ENCODE data around the gene TTC21B.

DNA sequence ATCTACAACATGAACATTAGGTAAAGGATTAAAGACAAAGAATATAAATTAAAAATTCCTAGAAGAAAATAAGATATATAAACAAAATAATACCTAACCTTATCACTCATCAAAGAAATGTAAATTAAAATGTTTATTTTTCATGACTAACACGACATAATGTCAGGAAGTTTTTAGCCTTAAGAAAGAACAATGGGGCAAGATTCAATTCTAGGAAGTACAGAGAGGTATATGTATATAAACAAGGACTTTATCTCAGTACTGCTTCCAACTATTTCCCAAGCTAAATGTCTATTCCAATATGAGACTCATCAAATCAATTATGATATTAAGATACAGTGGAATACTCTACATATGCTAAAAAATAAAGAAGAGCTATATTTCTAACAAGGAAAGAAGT lies 44.1 kb downstream of the TTC21B start:
- no peak for TF ChIP-seq SPI1 (IDR thresholded peaks at IDR 0.05; ENCODE audit: low read depth, low read length)
- TF ChIP-seq POLR2AphosphoS5 (IDR thresholded peaks at IDR 0.05; ENCODE audit: low read depth, low read length) = no peak
- TF ChIP-seq POLR2A (IDR thresholded peaks at IDR 0.05; ENCODE audit: low read depth, low read length) = no peak

All from GM12891 (cell line).